HG03432 (cell line): Measurements from ENCODE around the gene AMMECR1L.
A peak's percentile ranks its signal among the peaks of the same experiment; 100 is the strongest.
"Not testable (repeated sequence)": the region's sequence is repeated elsewhere in the genome, so short reads cannot be mapped to it uniquely, and the experiment has no call there.

ENCODE experiments used
- ATAC-seq: cut with Tn5 transposase; IDR thresholded peaks from one replicate; pipeline ENCODE4 v1.9.1; 2021; ENCODE audit warnings: mild to moderate bottlenecking, moderate library complexity; ENCODE audit not compliant: unreplicated experiment

The AMMECR1L gene

GRCh38 chr2:127885780-127886592 is at the start of gene AMMECR1L:
Gene AMMECR1L, minus strand, starts transcription at chr2:127885956. Its CDS starts 11,722 bp downstream, at chr2:127874234.
- peak; percentile 94 for ATAC-seq

GRCh38 chr2:127935337-127935736 is 49.6 kb upstream of the AMMECR1L start:
- ATAC-seq: no peak

GRCh38 chr2:127932199-127932876 is 46.6 kb upstream of the AMMECR1L start:
- ATAC-seq: no peak

- ATAC-seq: no peak
These were observed 43.7 kb upstream of the AMMECR1L start for GRCh38 chr2:127929449-127929848.

- ATAC-seq: no peak
These were observed 41.6 kb upstream of the AMMECR1L start for GRCh38 chr2:127927384-127927783.

GRCh38 chr2:127917916-127918315 is 32.2 kb upstream of the AMMECR1L start:
- ATAC-seq: no peak

GRCh38 chr2:127913808-127914457 is 28.2 kb upstream of the AMMECR1L start:
- ATAC-seq: no peak

GRCh38 chr2:127911737-127912136 is 26.0 kb upstream of the AMMECR1L start:
- ATAC-seq: no peak

- ATAC-seq: no peak
These were observed 24.7 kb upstream of the AMMECR1L start for GRCh38 chr2:127910415-127910814.

- no peak for ATAC-seq
These were observed 23.3 kb upstream of the AMMECR1L start for GRCh38 chr2:127909019-127909418.

- ATAC-seq: not testable (repeated sequence)
These were observed 22.1 kb upstream of the AMMECR1L start for GRCh38 chr2:127907733-127908400.

GRCh38 chr2:127906206-127906926 is 20.6 kb upstream of the AMMECR1L start:
- ATAC-seq: no peak

- no peak for ATAC-seq
These were observed 15.7 kb upstream of the AMMECR1L start for GRCh38 chr2:127901339-127902056.

GRCh38 chr2:127897531-127898211 is 11.9 kb upstream of the AMMECR1L start:
- ATAC-seq: no peak

- no peak for ATAC-seq
These were observed 7.7 kb upstream of the AMMECR1L start for GRCh38 chr2:127893494-127893893.

- ATAC-seq: no peak
These were observed 7.3 kb upstream of the AMMECR1L start for GRCh38 chr2:127893033-127893432.

GRCh38 chr2:127891811-127892210 is 6.1 kb upstream of the AMMECR1L start:
- ATAC-seq: no peak

GRCh38 chr2:127890756-127891155 is 5.0 kb upstream of the AMMECR1L start:
- ATAC-seq: not testable (repeated sequence)

- no peak for ATAC-seq
These were observed 3.0 kb upstream of the AMMECR1L start for GRCh38 chr2:127888772-127889171.
